Ovary (tissue), 3 donors: ENCODE measurements around the gene CBY2.

Experiments used
- EP300 ChIP-seq: sonication (generic); formaldehyde crosslinking; IDR thresholded peaks from one replicate; pipeline ENCODE4 v1.6.1; 2017; ENCODE audit warnings: antibody characterized with exemption
- POLR2A ChIP-seq: fragments of 450-650 bp; IDR thresholded peaks from one replicate; pipeline ENCODE4 v1.6.1; 2017; ENCODE audit warnings: antibody characterized with exemption, mild to moderate bottlenecking, moderate library complexity
- TF ChIP-seq, protein P1 (sequence below), 3 donors: fragments of 450-650 bp in 2 of 3; fragments of 200-600 bp in 1 of 3; IDR thresholded peaks; one replicate each; pipeline versions ENCODE4 v1.5.1 to v1.8.0; 2016 to 2022; ENCODE audit warnings: antibody characterized with exemption in 3 of 3, mild to moderate bottlenecking in 1 of 3
- donor health status: DM: no; HTN: no; CAD: no.

DNA sequence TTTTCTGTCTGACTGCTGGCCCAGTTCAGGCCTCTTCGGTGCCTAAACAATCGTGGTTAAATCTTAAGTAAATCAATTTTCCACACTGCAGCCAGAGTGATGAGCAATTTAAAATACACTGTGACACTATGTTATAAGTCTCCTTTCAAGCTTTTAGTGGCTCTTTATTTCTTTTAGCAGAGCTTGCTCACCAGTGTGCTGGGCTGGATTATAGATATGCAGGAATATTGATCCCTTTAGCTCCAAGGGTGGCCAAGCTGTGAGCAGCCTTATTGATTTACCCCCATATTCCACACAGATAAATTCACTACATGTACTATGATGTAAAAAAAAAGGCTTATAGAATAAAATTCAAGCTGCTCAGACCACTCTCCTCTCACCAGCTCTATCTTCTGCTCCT is 21.7 kb downstream of the CBY2 start:
- TF ChIP-seq, protein P1, sequence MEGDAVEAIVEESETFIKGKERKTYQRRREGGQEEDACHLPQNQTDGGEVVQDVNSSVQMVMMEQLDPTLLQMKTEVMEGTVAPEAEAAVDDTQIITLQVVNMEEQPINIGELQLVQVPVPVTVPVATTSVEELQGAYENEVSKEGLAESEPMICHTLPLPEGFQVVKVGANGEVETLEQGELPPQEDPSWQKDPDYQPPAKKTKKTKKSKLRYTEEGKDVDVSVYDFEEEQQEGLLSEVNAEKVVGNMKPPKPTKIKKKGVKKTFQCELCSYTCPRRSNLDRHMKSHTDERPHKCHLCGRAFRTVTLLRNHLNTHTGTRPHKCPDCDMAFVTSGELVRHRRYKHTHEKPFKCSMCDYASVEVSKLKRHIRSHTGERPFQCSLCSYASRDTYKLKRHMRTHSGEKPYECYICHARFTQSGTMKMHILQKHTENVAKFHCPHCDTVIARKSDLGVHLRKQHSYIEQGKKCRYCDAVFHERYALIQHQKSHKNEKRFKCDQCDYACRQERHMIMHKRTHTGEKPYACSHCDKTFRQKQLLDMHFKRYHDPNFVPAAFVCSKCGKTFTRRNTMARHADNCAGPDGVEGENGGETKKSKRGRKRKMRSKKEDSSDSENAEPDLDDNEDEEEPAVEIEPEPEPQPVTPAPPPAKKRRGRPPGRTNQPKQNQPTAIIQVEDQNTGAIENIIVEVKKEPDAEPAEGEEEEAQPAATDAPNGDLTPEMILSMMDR (IDR thresholded peaks at IDR 0.05), result no peak
- TF ChIP-seq EP300 (no peak), POLR2A (no peak)
